Purkinje cell (primary cell): ENCODE data around the gene NUDT16L1. TPM values are rescaled to one million over a fixed set of nuclear protein-coding genes. Genes with fewer than 3 reads are reported as not detected.

Experiments
- polyA plus RNA-seq: library from polyadenylated mRNA; unstranded; fragments of >200 nt; fragmentation: Nextera tagmentation; gene quantifications from 2 replicates; pipeline ENCODE4 v1.2.1, GENCODE V29; 2014

NUDT16L1 gene
- polyA plus RNA-seq: 10.8 and 19.1 TPM in 2 replicates

DNA sequence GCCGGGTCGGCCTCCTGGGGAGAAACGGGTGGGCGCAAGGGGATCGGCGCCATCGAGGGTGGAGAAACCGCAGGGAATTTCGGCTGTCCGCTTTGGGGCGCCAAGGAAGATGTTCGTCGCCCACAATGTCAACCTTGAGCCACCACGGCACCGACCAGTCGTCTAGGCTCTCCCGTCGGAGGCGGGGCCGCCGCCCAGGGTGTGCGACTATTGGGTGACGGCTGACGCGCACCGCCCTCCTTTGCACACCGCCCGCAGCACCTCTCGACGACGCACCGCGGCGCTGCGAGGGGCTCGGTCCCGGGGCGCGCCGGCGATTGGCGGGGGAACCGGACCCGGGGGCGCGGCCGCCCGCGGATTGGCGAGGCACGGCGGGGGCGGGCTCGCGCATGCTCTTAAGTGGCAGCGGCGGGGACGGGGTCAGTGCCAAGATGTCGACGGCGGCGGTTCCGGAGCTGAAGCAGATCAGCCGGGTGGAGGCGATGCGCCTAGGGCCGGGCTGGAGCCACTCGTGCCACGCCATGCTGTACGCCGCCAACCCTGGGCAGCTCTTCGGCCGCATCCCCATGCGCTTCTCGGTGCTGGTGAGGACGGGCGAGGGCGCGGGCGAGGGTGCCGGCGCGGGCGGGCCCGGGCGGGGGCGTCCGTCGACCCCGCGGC is at the start of gene NUDT16L1:
Gene NUDT16L1, plus strand, starts transcription at position 267 of the 660 bp plus-strand sequence. Its CDS starts 165 bp downstream, at position 432.

DNA sequence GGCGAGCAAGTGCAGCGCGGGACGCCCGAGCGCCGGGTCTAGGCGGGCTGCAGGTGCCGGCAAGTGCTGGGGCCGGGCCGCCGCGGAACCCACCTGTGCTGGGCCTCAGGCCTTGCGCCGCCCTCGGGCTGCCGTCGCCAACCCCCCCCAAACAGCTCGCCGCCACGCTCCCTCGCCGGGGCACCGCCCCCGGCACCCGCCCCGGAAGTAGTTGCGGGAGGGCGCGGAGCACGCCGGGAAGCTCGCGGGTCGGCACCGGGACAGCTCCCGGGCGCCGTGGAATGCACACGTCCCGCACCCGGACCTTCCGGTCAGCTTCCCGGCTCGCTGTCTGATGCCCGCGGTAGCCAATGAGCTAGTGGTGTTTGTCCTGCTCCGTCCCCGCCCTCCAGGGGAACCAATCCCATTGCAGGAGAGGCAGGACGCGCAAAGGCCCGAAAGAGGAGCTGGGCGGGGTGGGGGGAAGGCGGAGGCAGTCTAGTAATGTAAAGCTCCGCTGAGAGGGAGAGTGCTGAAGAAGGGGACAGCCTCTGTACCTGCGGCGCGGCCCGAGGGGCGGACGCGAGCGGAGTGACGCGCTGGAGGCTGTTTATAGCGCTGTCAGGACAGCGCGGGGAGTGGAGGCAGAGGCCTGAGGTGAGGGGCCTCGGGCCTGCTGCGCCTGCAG is 40.8 kb downstream of the NUDT16L1 start, which contains the start of the genes ANKS3 and DNAAF8:
Gene ANKS3, minus strand, starts transcription at position 209 of the 667 bp plus-strand sequence. CDS start 4,122 bp downstream, outside the sequence.
Gene DNAAF8, plus strand, starts transcription at position 475 of the 667 bp plus-strand sequence. CDS start 1,978 bp downstream, outside the sequence.

Other genes starting within 250 kb of the NUDT16L1 start
- 13.5 and 17.8 TPM in 2 replicates for gene NMRAL1, start 218.9 kb upstream of the NUDT16L1 start, polyA plus RNA-seq
- 109 and 149 TPM in 2 replicates for gene HMOX2, start 217.2 kb upstream of the NUDT16L1 start, polyA plus RNA-seq
- gene CDIP1, start 154.8 kb upstream of the NUDT16L1 start, polyA plus RNA-seq: 32.6 and 51.1 TPM in 2 replicates
- gene C16orf96, start 137.2 kb upstream of the NUDT16L1 start, polyA plus RNA-seq: not detected in 2 replicates
- gene UBALD1, start 78.7 kb upstream of the NUDT16L1 start, polyA plus RNA-seq: 1.7 and 2.7 TPM in 2 replicates
- gene MGRN1, start 68.7 kb upstream of the NUDT16L1 start, polyA plus RNA-seq: 0.22 and 1.2 TPM in 2 replicates
- gene ANKS3, start 40.7 kb downstream of the NUDT16L1 start, polyA plus RNA-seq: 0.14 and 5.5 TPM in 2 replicates
- 0.27 TPM in 1 of 2 replicates, not detected in the other for gene DNAAF8, start 41.0 kb downstream of the NUDT16L1 start, polyA plus RNA-seq
- 0.11 and 1.2 TPM in 2 replicates for gene ZNF500, start 73.6 kb downstream of the NUDT16L1 start, polyA plus RNA-seq
- not detected in 2 replicates for gene SEPTIN12, start 94.8 kb downstream of the NUDT16L1 start, polyA plus RNA-seq
- not detected in 2 replicates for gene SMIM22, start 101.8 kb downstream of the NUDT16L1 start, polyA plus RNA-seq
- gene ROGDI, start 109.1 kb downstream of the NUDT16L1 start, polyA plus RNA-seq: 27.7 and 31.0 TPM in 2 replicates
- 20.4 and 37.1 TPM in 2 replicates for gene GLYR1, start 153.7 kb downstream of the NUDT16L1 start, polyA plus RNA-seq
- 0.97 and 3.4 TPM in 2 replicates for gene UBN1, start 153.9 kb downstream of the NUDT16L1 start, polyA plus RNA-seq
- gene PPL, start 243.6 kb downstream of the NUDT16L1 start, polyA plus RNA-seq: 0.13 and 1.9 TPM in 2 replicates